ENCODE results near the gene SLC43A1. TPM values are rescaled to one million over a fixed set of nuclear protein-coding genes. Genes with fewer than 3 reads are reported as not detected.
"Not testable (repeated sequence)": the region's sequence is repeated elsewhere in the genome, so short reads cannot be mapped to it uniquely, and the experiment has no call there.

SLC43A1 gene
- total RNA-seq, result 1.2 TPM in 2 replicates

GRCh38 chr11:57515332-57516060 lies at the start of gene SLC43A1:
Gene SLC43A1, minus strand, starts transcription at chr11:57515702. Its CDS starts 1,591 bp downstream, at chr11:57514111.
- peak; percentile 14 for DNase-seq (ENCODE audit: low read depth)

- no peak for DNase-seq (ENCODE audit: low read depth)
These were observed 47.1 kb upstream of the SLC43A1 start for GRCh38 chr11:57562596-57562995.

- no peak for DNase-seq (ENCODE audit: low read depth)
These were observed 44.6 kb upstream of the SLC43A1 start for GRCh38 chr11:57560146-57560545.

GRCh38 chr11:57556041-57556440 lies 40.5 kb upstream of the SLC43A1 start:
- no peak for DNase-seq (ENCODE audit: low read depth)

GRCh38 chr11:57555393-57555792 lies 39.9 kb upstream of the SLC43A1 start:
- DNase-seq (ENCODE audit: low read depth), result no peak

GRCh38 chr11:57552479-57552878 lies 37.0 kb upstream of the SLC43A1 start:
- DNase-seq (ENCODE audit: low read depth), result no peak

GRCh38 chr11:57551941-57552340 lies 36.4 kb upstream of the SLC43A1 start:
- no peak for DNase-seq (ENCODE audit: low read depth)

GRCh38 chr11:57549983-57550382 lies 34.5 kb upstream of the SLC43A1 start:
- DNase-seq (ENCODE audit: low read depth), result no peak

- DNase-seq (ENCODE audit: low read depth), result no peak
These were observed 32.4 kb upstream of the SLC43A1 start for GRCh38 chr11:57547854-57548377.

GRCh38 chr11:57546869-57547475 lies 31.5 kb upstream of the SLC43A1 start:
- peak; percentile 31 for DNase-seq (ENCODE audit: low read depth)

GRCh38 chr11:57546451-57546850 lies 30.9 kb upstream of the SLC43A1 start:
- no peak for DNase-seq (ENCODE audit: low read depth)

- no peak for DNase-seq (ENCODE audit: low read depth)
These were observed 30.4 kb upstream of the SLC43A1 start for GRCh38 chr11:57545883-57546282.

- DNase-seq (ENCODE audit: low read depth), result no peak
These were observed 29.1 kb upstream of the SLC43A1 start for GRCh38 chr11:57544566-57544965.

- DNase-seq (ENCODE audit: low read depth), result no peak
These were observed 28.1 kb upstream of the SLC43A1 start for GRCh38 chr11:57543593-57543992.

- no peak for DNase-seq (ENCODE audit: low read depth)
These were observed 27.1 kb upstream of the SLC43A1 start for GRCh38 chr11:57542582-57542981.

GRCh38 chr11:57541169-57541568 lies 25.7 kb upstream of the SLC43A1 start:
- DNase-seq (ENCODE audit: low read depth), result no peak

- DNase-seq (ENCODE audit: low read depth), result peak; percentile 2
These were observed 23.8 kb upstream of the SLC43A1 start for GRCh38 chr11:57539342-57539741.

GRCh38 chr11:57536947-57537619 lies 21.6 kb upstream of the SLC43A1 start, which contains the start of gene SMTNL1:
Gene SMTNL1, plus strand, starts transcription at chr11:57537595. Its CDS starts 5,048 bp downstream, at chr11:57542643.
- no peak for DNase-seq (ENCODE audit: low read depth)

- not testable (repeated sequence) for DNase-seq (ENCODE audit: low read depth)
These were observed 18.9 kb upstream of the SLC43A1 start for GRCh38 chr11:57534449-57534848.

GRCh38 chr11:57530596-57531507 lies 15.3 kb upstream of the SLC43A1 start, which contains the start of gene TIMM10:
Gene TIMM10, minus strand, starts transcription at chr11:57530754. Its CDS starts 565 bp downstream, at chr11:57530189.
- DNase-seq (ENCODE audit: low read depth), result peak; percentile 97

GRCh38 chr11:57530215-57530595 lies 14.7 kb upstream of the SLC43A1 start:
- no peak for DNase-seq (ENCODE audit: low read depth)
